Spleen (tissue), 7 donors: ENCODE measurements around the gene CYTH4.

Experiments
- POLR2A ChIP-seq, 3 donors: fragments of 450-650 bp; IDR thresholded peaks; one replicate each; pipeline ENCODE4 v1.5.1; 2017; ENCODE audit warnings: antibody characterized with exemption in 3 of 3, mild to moderate bottlenecking in 1 of 3
- TF ChIP-seq, protein P1 (sequence below), 11 experiments: fragments of 200-600 bp in 7 of 11; fragments of 450-650 bp in 4 of 11; sonication (generic) in 4 of 11; IDR thresholded peaks in 8 of 11; conservative IDR thresholded peaks in 3 of 11; 1 replicate in 7 of 11; 2 replicates in 4 of 11; pipeline versions ENCODE4 v1.4.0 to v1.8.0; 2016 to 2021; ENCODE audit warnings: antibody characterized with exemption in 11 of 11, inconsistent platforms in 4 of 11, mild to moderate bottlenecking in 1 of 11
- donor health status: DM: no; HTN: no; CAD: no; lungs with moderate emphysema.
- donor health status: DM: no; HTN: no; CAD: no.
- donor health status: DM: no; HTN: no; CAD: no.

DNA sequence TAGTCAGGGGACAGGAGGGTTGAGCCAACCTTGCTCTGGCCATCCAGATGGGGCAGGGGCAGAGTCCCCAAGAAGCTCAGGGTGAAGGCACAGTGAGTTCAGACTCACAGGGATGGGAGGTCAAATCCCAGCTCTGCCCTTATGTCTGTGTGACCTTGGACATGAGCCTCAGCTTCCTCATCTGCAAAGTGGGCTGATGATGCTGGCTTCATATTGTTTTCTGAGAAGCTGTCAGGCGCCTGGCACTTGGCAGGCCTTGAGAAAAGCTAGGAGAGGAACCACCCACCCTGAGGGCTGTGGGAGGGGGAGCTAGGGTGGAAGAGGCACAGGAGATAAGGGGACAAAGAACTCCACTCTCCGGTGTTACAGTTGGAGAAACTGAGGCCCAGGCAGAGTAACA is 23.6 kb downstream of the CYTH4 start:
- TF ChIP-seq, protein P1, sequence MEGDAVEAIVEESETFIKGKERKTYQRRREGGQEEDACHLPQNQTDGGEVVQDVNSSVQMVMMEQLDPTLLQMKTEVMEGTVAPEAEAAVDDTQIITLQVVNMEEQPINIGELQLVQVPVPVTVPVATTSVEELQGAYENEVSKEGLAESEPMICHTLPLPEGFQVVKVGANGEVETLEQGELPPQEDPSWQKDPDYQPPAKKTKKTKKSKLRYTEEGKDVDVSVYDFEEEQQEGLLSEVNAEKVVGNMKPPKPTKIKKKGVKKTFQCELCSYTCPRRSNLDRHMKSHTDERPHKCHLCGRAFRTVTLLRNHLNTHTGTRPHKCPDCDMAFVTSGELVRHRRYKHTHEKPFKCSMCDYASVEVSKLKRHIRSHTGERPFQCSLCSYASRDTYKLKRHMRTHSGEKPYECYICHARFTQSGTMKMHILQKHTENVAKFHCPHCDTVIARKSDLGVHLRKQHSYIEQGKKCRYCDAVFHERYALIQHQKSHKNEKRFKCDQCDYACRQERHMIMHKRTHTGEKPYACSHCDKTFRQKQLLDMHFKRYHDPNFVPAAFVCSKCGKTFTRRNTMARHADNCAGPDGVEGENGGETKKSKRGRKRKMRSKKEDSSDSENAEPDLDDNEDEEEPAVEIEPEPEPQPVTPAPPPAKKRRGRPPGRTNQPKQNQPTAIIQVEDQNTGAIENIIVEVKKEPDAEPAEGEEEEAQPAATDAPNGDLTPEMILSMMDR (IDR thresholded peaks at IDR 0.05 in 8 of 11, conservative IDR thresholded peaks at IDR 0.05 in 3 of 11), result no peak
- no peak for TF ChIP-seq POLR2A (IDR thresholded peaks at IDR 0.05)
